ENCODE data around the gene SMURF2. TPM values are rescaled to one million over a fixed set of nuclear protein-coding genes. Genes with fewer than 3 reads are reported as not detected.

The SMURF2 gene
- polyA plus RNA-seq, 1 of the 3 experiments (the other 2 are of a cell fraction), result 36.6 TPM

DNA sequence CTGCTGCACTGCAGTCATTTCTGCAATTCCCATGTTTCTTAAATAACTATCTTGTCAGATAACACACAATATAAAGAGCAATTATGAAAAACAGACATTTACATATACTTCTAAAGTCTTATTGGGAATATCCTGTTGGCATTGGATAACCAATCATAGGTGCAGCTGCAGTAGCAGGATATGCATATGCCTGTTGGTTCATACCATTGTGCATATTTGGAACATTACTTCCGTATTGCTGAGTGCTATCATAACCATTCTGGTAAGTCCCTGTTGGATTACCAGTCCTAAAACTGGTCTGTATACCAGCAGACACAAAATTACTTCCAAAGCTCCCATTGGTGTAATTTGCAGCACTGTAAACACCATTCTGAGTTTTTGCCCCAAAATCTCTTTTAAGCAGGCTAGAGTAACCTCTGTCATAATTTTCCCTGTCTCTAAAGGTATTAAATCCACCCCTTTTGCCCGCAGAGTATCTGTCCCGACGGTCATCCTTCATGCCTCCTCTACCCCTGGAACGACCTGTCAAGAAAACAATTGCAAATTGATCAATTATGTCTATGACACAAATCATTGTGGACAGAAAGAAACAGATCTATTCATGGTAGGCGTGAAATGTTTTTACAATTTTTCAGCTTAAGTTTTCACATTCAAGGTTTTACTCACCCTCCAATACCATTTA is 162.2 kb downstream of the SMURF2 start (continued):
- TF ChIP-seq, protein P1, sequence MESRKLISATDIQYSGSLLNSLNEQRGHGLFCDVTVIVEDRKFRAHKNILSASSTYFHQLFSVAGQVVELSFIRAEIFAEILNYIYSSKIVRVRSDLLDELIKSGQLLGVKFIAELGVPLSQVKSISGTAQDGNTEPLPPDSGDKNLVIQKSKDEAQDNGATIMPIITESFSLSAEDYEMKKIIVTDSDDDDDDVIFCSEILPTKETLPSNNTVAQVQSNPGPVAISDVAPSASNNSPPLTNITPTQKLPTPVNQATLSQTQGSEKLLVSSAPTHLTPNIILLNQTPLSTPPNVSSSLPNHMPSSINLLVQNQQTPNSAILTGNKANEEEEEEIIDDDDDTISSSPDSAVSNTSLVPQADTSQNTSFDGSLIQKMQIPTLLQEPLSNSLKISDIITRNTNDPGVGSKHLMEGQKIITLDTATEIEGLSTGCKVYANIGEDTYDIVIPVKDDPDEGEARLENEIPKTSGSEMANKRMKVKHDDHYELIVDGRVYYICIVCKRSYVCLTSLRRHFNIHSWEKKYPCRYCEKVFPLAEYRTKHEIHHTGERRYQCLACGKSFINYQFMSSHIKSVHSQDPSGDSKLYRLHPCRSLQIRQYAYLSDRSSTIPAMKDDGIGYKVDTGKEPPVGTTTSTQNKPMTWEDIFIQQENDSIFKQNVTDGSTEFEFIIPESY (IDR thresholded peaks at IDR 0.05; ENCODE audit: borderline replicate concordance, low read depth), result 0 out of 2 replicates have a peak, but pooled peaks have one; percentile 15
- TF ChIP-seq CHD2 (IDR thresholded peaks at IDR 0.05; ENCODE audit: low read length, partially characterized antibody) (no peak), YY1 (IDR thresholded peaks at IDR 0.05; ENCODE audit: low read depth) (no peak)

DNA sequence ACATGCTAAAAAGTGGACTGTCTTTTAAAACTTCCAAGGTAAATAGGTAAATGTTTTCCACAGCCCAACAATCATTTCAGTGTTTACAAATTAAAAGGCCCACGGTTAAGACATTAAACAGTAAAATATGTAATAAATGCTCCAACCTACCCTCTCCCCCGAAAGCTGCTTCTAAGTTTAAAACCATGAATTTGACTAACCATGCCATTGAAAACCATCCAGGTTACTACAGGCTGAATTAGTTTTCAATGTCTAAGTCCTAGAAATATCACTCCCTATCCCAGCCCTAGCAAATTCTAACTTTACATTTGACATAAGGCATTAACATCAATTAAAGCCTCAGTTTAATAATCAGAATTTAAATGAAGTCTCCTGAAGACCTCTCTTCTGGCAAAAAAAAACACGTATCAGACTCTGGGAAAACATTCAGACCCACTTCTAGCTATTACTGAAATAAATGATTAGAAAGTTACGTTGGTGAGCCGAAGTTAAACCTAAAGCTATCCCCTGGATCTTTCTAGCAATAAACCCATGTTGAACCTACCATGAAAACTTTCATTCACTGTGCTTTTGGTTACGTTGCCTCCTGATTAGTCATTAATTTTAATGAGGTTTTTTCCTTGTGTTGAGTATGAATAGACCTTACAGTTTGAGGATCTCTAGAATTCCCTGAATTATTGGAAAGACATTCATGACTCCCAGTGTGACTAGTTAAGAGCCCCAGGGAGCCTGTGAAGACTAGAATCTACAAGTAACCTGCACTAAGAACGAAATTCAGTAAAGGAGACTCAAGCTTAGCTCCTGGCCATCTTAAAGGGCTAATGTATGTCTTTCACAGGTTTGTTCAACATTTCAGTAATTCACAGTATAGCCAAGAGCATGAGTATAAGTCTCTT is 163.6 kb downstream of the SMURF2 start:
- H2AFZ ChIP-seq (ENCODE audit: low read depth), result no peak overlapping the region
- no peak overlapping the region; a peak in 1 of 4 replicates for H3K4me3 ChIP-seq (ENCODE audit: low read depth in 2 of 2, low read length in 1 of 2)

DNA sequence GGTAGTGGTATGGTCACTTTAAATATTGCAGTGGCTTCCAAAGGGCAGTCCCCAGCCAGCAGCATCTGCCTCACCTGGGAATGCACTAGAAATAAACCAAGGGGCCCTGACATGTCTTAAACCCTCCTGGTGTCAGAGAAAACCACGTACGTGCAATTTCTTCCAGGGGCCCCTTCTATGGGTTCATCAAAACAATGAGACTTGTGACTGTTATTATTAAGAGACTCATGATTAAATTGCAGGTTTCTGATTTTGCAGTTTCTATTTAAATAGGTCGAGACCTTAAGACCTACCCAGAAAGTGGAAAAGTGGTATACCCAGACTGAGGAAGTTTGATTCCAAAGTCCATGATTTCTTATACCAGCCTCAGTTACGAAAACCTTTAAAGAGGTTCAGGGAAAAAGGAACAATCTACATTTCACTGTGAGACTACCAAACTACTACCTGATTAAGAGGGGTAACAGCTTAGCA is 164.5 kb downstream of the SMURF2 start:
- Histone ChIP-seq H3K4me1 (ENCODE audit: control insufficient read depth in 1 of 2, insufficient read depth in 2 of 2, low read depth in 1 of 2, low read length in 1 of 2) (peaks cover 27 to 33% of the 10 kb centered on the region in 2 experiments), H3K9me2 (no peaks in the 10 kb centered on the region), H3K4me2 (peak overlapping the region; percentile 90), H3K27ac (ENCODE audit: low read depth in 2 of 2, low read length in 1 of 2) (peak overlapping the region; percentile 87 to 99), H3K27me3 (ENCODE audit: insufficient read depth) (no peaks in the 10 kb centered on the region), H4K20me1 (ENCODE audit: insufficient read depth) (peaks cover 55% of the 10 kb centered on the region), H3K9me3 (no peaks in the 10 kb centered on the region), H3K9ac (peak overlapping the region; percentile 67), H2AFZ (ENCODE audit: low read depth) (no peak overlapping the region), H3K79me2 (ENCODE audit: insufficient read depth) (peaks cover 76% of the 10 kb centered on the region), H3K36me3 (replicated peaks in 1 of 2; ENCODE audit: control insufficient read depth in 1 of 2, insufficient read depth in 2 of 2, low read length in 1 of 2) (peaks cover 55 to 58% of the 10 kb centered on the region in 2 experiments), H3K4me3 (ENCODE audit: low read depth in 2 of 2, low read length in 1 of 2) (peak overlapping the region; percentile 78 to 81), H3F3A (replicated peaks; ENCODE audit: insufficient read depth) (peaks cover 60% of the 10 kb centered on the region)
- TF ChIP-seq, protein P2, sequence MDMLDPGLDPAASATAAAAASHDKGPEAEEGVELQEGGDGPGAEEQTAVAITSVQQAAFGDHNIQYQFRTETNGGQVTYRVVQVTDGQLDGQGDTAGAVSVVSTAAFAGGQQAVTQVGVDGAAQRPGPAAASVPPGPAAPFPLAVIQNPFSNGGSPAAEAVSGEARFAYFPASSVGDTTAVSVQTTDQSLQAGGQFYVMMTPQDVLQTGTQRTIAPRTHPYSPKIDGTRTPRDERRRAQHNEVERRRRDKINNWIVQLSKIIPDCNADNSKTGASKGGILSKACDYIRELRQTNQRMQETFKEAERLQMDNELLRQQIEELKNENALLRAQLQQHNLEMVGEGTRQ (IDR thresholded peaks at IDR 0.05; ENCODE audit: borderline replicate concordance, low read depth, low read length), result no peak
- TF ChIP-seq EP300 (IDR thresholded peaks at IDR 0.05; ENCODE audit: borderline replicate concordance in 1 of 2, low read depth in 1 of 2, low read length in 1 of 2) (peak in 1 of 2 experiments; percentile 2; a peak in 1 of 4 replicates), CHD2 (IDR thresholded peaks at IDR 0.05; ENCODE audit: low read length, partially characterized antibody) (no peak), TAF1 (IDR thresholded peaks at IDR 0.05; ENCODE audit: borderline replicate concordance, low read depth, low read length) (no peak)
- TF ChIP-seq, protein P1 (IDR thresholded peaks at IDR 0.05; ENCODE audit: borderline replicate concordance, low read depth), result 0 out of 2 replicates have a peak, but pooled peaks have one; percentile 1
- TF ChIP-seq, protein P3, sequence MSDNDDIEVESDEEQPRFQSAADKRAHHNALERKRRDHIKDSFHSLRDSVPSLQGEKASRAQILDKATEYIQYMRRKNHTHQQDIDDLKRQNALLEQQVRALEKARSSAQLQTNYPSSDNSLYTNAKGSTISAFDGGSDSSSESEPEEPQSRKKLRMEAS (IDR thresholded peaks at IDR 0.05; ENCODE audit: low read depth), result no peak
- TF ChIP-seq, protein P4, sequence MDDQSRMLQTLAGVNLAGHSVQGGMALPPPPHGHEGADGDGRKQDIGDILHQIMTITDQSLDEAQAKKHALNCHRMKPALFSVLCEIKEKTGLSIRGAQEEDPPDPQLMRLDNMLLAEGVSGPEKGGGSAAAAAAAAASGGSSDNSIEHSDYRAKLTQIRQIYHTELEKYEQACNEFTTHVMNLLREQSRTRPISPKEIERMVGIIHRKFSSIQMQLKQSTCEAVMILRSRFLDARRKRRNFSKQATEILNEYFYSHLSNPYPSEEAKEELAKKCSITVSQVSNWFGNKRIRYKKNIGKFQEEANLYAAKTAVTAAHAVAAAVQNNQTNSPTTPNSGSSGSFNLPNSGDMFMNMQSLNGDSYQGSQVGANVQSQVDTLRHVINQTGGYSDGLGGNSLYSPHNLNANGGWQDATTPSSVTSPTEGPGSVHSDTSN (IDR thresholded peaks at IDR 0.05), result peak; percentile 11; the same call in 1 of the 2 replicates
- POLR2A ChIA-PET, result interaction anchor here (0.5 to 4.2 kb wide), 7 partner anchors 9 to 147 kb away, joined by 3 to 140 read pairs (median 5); partner anchors contain the start of genes CEP95 and DDX5
- WGBS (ENCODE audit: low lambda C conversion rate), result 49% methylated on average over 4 of the region's 4 CpGs
- DNase-seq, result no peak
- CTCF ChIA-PET, result interaction anchor here (0.7 to 13.6 kb wide), 12 partner anchors 7 to 279 kb away, joined by 3 to 122 read pairs (median 4); partner anchors contain the start of genes CEP95 and DDX5

More for the DNA sequence above, 163.6 kb downstream of the SMURF2 start:
- peaks cover 59 to 64% of the 10 kb centered on the region in 2 experiments for H3K36me3 ChIP-seq (replicated peaks in 1 of 2; ENCODE audit: control insufficient read depth in 1 of 2, insufficient read depth in 2 of 2, low read length in 1 of 2)
- WGBS (ENCODE audit: low lambda C conversion rate), result 84% methylated on average over 7 of the region's 7 CpGs
- H3F3A ChIP-seq (replicated peaks; ENCODE audit: insufficient read depth), result peaks cover 69% of the 10 kb centered on the region
- no peaks in the 10 kb centered on the region for H3K9me3 ChIP-seq
- peak overlapping the region; percentile 67; the same call in 1 of the 2 replicates for H3K9ac ChIP-seq
- DNase-seq, result no peak
- peaks cover 64% of the 10 kb centered on the region for H4K20me1 ChIP-seq (ENCODE audit: insufficient read depth)
- ChIA-PET CTCF (interaction anchor here (0.6 to 13.6 kb wide), 9 partner anchors 7 to 469 kb away, joined by 3 to 122 read pairs (median 5); partner anchors contain the start of genes CEP95 and DDX5), POLR2A (interaction anchor here (0.5 to 2.2 kb wide), 6 partner anchors 8 to 824 kb away, joined by 3 to 11 read pairs (median 4); partner anchors contain the start of gene CEP95)
- peaks cover 35 to 42% of the 10 kb centered on the region in 2 experiments for H3K4me1 ChIP-seq (ENCODE audit: control insufficient read depth in 1 of 2, insufficient read depth in 2 of 2, low read depth in 1 of 2, low read length in 1 of 2)
- no peaks in the 10 kb centered on the region for H3K9me2 ChIP-seq
- TF ChIP-seq TCF12 (IDR thresholded peaks at IDR 0.05) (no peak), POLR2AphosphoS5 (IDR thresholded peaks at IDR 0.05; ENCODE audit: low read depth, low read length) (peak; percentile 74)
- peak overlapping the region; percentile 87 to 99; a peak in 3 of 4 replicates for H3K27ac ChIP-seq (ENCODE audit: low read depth in 2 of 2, low read length in 1 of 2)
- no peaks in the 10 kb centered on the region for H3K27me3 ChIP-seq (ENCODE audit: insufficient read depth)
- peak overlapping the region; percentile 90; the same call in 1 of the 2 replicates for H3K4me2 ChIP-seq
- peaks cover 76% of the 10 kb centered on the region for H3K79me2 ChIP-seq (ENCODE audit: insufficient read depth)
